Measurements from ENCODE around the gene TIAL1.
"Not testable (repeated sequence)": the region's sequence is repeated elsewhere in the genome, so short reads cannot be mapped to it uniquely, and the experiment has no call there.

Gene TIAL1

GRCh38 chr10:119562097-119562496 is 34.7 kb downstream of the TIAL1 start:
- Histone ChIP-seq H3K27me3 (ENCODE audit: insufficient read depth, low read length, poor library complexity, severe bottlenecking) (no peaks in the 10 kb centered on the region), H3K9ac (ENCODE audit: low read depth, low read length, poor library complexity, severe bottlenecking) (no peak overlapping the region), H4K20me1 (ENCODE audit: insufficient read depth, low read length, poor library complexity, severe bottlenecking) (no peaks in the 10 kb centered on the region), H3F3A (ENCODE audit: low read depth) (no peaks in the 10 kb centered on the region), H3K79me2 (ENCODE audit: insufficient read depth, low read length) (no peaks in the 10 kb centered on the region), H3K4me3 (ENCODE audit: low read length, poor library complexity, severe bottlenecking) (no peak overlapping the region), H3K9me2 (replicated peaks; ENCODE audit: low read depth, low read length) (no peaks in the 10 kb centered on the region), H3K4me1 (ENCODE audit: insufficient read depth, low read length, poor library complexity, severe bottlenecking) (no peaks in the 10 kb centered on the region), H3K36me3 (ENCODE audit: insufficient read depth, low read length) (no peaks in the 10 kb centered on the region), H3K4me2 (ENCODE audit: low read depth, low read length, poor library complexity, severe bottlenecking) (no peak overlapping the region), H2AFZ (ENCODE audit: low read length) (no peak overlapping the region), H3K9me3 (ENCODE audit: insufficient read depth, low read depth, low read length) (no peaks in the 10 kb centered on the region)
- TF ChIP-seq EZH2phosphoT487 (IDR thresholded peaks at IDR 0.05; ENCODE audit: borderline replicate concordance) (no peak), CTCF (conservative IDR thresholded peaks at IDR 0.05; ENCODE audit: low read length) (no peak)

GRCh38 chr10:119559511-119559910 is 37.3 kb downstream of the TIAL1 start:
- H3K36me3 ChIP-seq (ENCODE audit: insufficient read depth, low read length); H3K79me2 ChIP-seq (ENCODE audit: insufficient read depth, low read length); H3K4me2 ChIP-seq (ENCODE audit: low read depth, low read length, poor library complexity, severe bottlenecking); H4K20me1 ChIP-seq (ENCODE audit: insufficient read depth, low read length, poor library complexity, severe bottlenecking); H3K27me3 ChIP-seq (ENCODE audit: insufficient read depth, low read length, poor library complexity, severe bottlenecking); H3K9me2 ChIP-seq (replicated peaks; ENCODE audit: low read depth, low read length); H3K4me1 ChIP-seq (ENCODE audit: insufficient read depth, low read length, poor library complexity, severe bottlenecking); H3K4me3 ChIP-seq (ENCODE audit: low read length, poor library complexity, severe bottlenecking); H2AFZ ChIP-seq (ENCODE audit: low read length); H3K9me3 ChIP-seq (ENCODE audit: insufficient read depth, low read depth, low read length); H3F3A ChIP-seq (ENCODE audit: low read depth); H3K9ac ChIP-seq (ENCODE audit: low read depth, low read length, poor library complexity, severe bottlenecking): not testable (repeated sequence)

- H3K36me3 ChIP-seq (ENCODE audit: insufficient read depth, low read length); H4K20me1 ChIP-seq (ENCODE audit: insufficient read depth, low read length, poor library complexity, severe bottlenecking); H2AFZ ChIP-seq (ENCODE audit: low read length); H3K79me2 ChIP-seq (ENCODE audit: insufficient read depth, low read length); H3K27me3 ChIP-seq (ENCODE audit: insufficient read depth, low read length, poor library complexity, severe bottlenecking); H3K4me1 ChIP-seq (ENCODE audit: insufficient read depth, low read length, poor library complexity, severe bottlenecking); H3K4me2 ChIP-seq (ENCODE audit: low read depth, low read length, poor library complexity, severe bottlenecking); H3K9me3 ChIP-seq (ENCODE audit: insufficient read depth, low read depth, low read length); H3F3A ChIP-seq (ENCODE audit: low read depth); H3K4me3 ChIP-seq (ENCODE audit: low read length, poor library complexity, severe bottlenecking); H3K9me2 ChIP-seq (replicated peaks; ENCODE audit: low read depth, low read length); H3K9ac ChIP-seq (ENCODE audit: low read depth, low read length, poor library complexity, severe bottlenecking): not testable (repeated sequence)
Observed at GRCh38 chr10:119556081-119556480, 40.7 kb downstream of the TIAL1 start.

GRCh38 chr10:119555178-119555784 is 41.5 kb downstream of the TIAL1 start:
- Histone ChIP-seq H4K20me1 (ENCODE audit: insufficient read depth, low read length, poor library complexity, severe bottlenecking) (no peaks in the 10 kb centered on the region), H3K27me3 (ENCODE audit: insufficient read depth, low read length, poor library complexity, severe bottlenecking) (no peaks in the 10 kb centered on the region), H3K4me1 (ENCODE audit: insufficient read depth, low read length, poor library complexity, severe bottlenecking) (no peaks in the 10 kb centered on the region), H3K9me3 (ENCODE audit: insufficient read depth, low read depth, low read length) (no peaks in the 10 kb centered on the region), H3K9ac (ENCODE audit: low read depth, low read length, poor library complexity, severe bottlenecking) (no peak overlapping the region), H2AFZ (ENCODE audit: low read length) (no peak overlapping the region), H3K9me2 (replicated peaks; ENCODE audit: low read depth, low read length) (no peaks in the 10 kb centered on the region), H3K4me3 (ENCODE audit: low read length, poor library complexity, severe bottlenecking) (no peak overlapping the region), H3K4me2 (ENCODE audit: low read depth, low read length, poor library complexity, severe bottlenecking) (no peak overlapping the region), H3F3A (ENCODE audit: low read depth) (no peaks in the 10 kb centered on the region), H3K79me2 (ENCODE audit: insufficient read depth, low read length) (no peaks in the 10 kb centered on the region), H3K36me3 (ENCODE audit: insufficient read depth, low read length) (no peaks in the 10 kb centered on the region)
- TF ChIP-seq EZH2phosphoT487 (IDR thresholded peaks at IDR 0.05; ENCODE audit: borderline replicate concordance) (no peak), CTCF (conservative IDR thresholded peaks at IDR 0.05; ENCODE audit: low read length) (no peak)

Measured in Loucy (cell line).